Stomach (tissue), 4 donors: ENCODE results near the gene CA11.

ENCODE experiments used
- CTCF ChIP-seq, 7 experiments: fragments of 450-650 bp in 4 of 7; fragments of 200-600 bp in 3 of 7; sonication (generic) in 3 of 7; IDR thresholded peaks; one replicate each; pipeline ENCODE4 v1.5.1; 2016 to 2019; ENCODE audit warnings: antibody characterized with exemption in 7 of 7, control low read depth in 2 of 7, mild to moderate bottlenecking in 1 of 7
- POLR2AphosphoS5 ChIP-seq, 3 donors: sonication (generic); formaldehyde crosslinking; IDR thresholded peaks; one replicate each; pipeline ENCODE4 v1.6.1; 2016; ENCODE audit warnings: antibody characterized with exemption in 3 of 3

- TF ChIP-seq CTCF (IDR thresholded peaks at IDR 0.05) (peak in 1 of 7 experiments; percentile 16), POLR2AphosphoS5 (IDR thresholded peaks at IDR 0.05) (peak; percentile 42 to 92 (median 89))
Observed at GRCh38 chr19:48637449-48637947, 8.5 kb downstream of the CA11 start.
